ENCODE measurements around the gene TCF7L2.

DNA sequence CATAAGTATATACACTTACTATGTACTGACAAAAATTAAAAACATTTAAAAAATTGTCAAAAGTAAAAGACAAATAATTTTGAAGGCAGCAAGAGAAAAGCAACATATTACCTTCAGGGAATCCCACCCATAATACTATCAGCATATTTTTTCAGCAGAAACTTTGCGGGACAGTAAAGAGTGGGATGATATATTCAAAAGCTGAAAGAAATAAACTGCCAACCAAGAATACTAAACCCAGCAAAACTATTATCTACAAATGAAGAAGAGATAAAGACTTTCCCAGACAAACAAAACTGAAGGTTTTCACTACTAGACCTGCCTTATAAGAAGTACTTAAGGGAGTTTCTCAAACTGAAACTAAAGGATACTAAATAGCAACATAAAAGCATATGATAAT, 257.9 kb downstream of the TCF7L2 start:
- TF ChIP-seq, protein P1, sequence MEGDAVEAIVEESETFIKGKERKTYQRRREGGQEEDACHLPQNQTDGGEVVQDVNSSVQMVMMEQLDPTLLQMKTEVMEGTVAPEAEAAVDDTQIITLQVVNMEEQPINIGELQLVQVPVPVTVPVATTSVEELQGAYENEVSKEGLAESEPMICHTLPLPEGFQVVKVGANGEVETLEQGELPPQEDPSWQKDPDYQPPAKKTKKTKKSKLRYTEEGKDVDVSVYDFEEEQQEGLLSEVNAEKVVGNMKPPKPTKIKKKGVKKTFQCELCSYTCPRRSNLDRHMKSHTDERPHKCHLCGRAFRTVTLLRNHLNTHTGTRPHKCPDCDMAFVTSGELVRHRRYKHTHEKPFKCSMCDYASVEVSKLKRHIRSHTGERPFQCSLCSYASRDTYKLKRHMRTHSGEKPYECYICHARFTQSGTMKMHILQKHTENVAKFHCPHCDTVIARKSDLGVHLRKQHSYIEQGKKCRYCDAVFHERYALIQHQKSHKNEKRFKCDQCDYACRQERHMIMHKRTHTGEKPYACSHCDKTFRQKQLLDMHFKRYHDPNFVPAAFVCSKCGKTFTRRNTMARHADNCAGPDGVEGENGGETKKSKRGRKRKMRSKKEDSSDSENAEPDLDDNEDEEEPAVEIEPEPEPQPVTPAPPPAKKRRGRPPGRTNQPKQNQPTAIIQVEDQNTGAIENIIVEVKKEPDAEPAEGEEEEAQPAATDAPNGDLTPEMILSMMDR (IDR thresholded peaks at IDR 0.05), result no peak
- no peak for TF ChIP-seq POLR2A (IDR thresholded peaks at IDR 0.05)

Data from adrenal gland (tissue), 5 donors.